SK-N-SH treated with all-trans-retinoic acid at 6 μM for 48 hours (cell line): ENCODE measurements around the gene TBCE.

Experiments used
- ATAC-seq: fragments of 200-7000 bp; cut with Tn5 transposase; 3 replicates; pipeline ENCODE4 v1.9.1; 2020; ENCODE audit warnings: mild to moderate bottlenecking, moderate library complexity
- BACH2 ChIP-seq: fragments of 250-450 bp; sonication (Bioruptor Pico); IDR thresholded peaks from 2 replicates; pipeline ENCODE4 v1.9.0; 2021; ENCODE audit warnings: mild to moderate bottlenecking, borderline replicate concordance
- CSDC2 ChIP-seq: fragments of 250-450 bp; sonication (Bioruptor Pico); IDR thresholded peaks from 2 replicates; pipeline ENCODE4 v1.5.0; 2020; ENCODE audit warnings: mild to moderate bottlenecking, moderate library complexity
- ESRRG ChIP-seq: fragments of 250-450 bp; sonication (Bioruptor Pico); IDR thresholded peaks from 2 replicates; pipeline ENCODE4 v1.6.1; 2021; ENCODE audit warnings: mild to moderate bottlenecking
- GLIS3 ChIP-seq: fragments of 250-450 bp; sonication (Bioruptor Pico); IDR thresholded peaks from 2 replicates; pipeline ENCODE4 v1.5.0; 2020; ENCODE audit warnings: mild to moderate bottlenecking, moderate library complexity
- PPARA ChIP-seq: fragments of 250-450 bp; sonication (Bioruptor Pico); IDR thresholded peaks from 2 replicates; pipeline ENCODE4 v1.5.0; 2020; ENCODE audit warnings: mild to moderate bottlenecking, borderline replicate concordance
- RARB ChIP-seq: fragments of 250-450 bp; sonication (Bioruptor Pico); IDR thresholded peaks from 2 replicates; pipeline ENCODE4 v1.8.0; 2021; ENCODE audit warnings: mild to moderate bottlenecking, moderate library complexity
- SNAI2 ChIP-seq: fragments of 250-450 bp; sonication (Bioruptor Pico); IDR thresholded peaks from 2 replicates; pipeline ENCODE4 v1.5.0; 2020; ENCODE audit warnings: mild to moderate bottlenecking, moderate library complexity
- TCF4 ChIP-seq: fragments of 250-450 bp; sonication (Bioruptor Pico); IDR thresholded peaks from 2 replicates; pipeline ENCODE4 v1.8.0; 2021; ENCODE audit warnings: mild to moderate bottlenecking, moderate library complexity, borderline replicate concordance
- TOX ChIP-seq: fragments of 250-450 bp; sonication (Bioruptor Pico); IDR thresholded peaks from 2 replicates; pipeline ENCODE4 v1.8.0; 2021; ENCODE audit warnings: mild to moderate bottlenecking, moderate library complexity, borderline replicate concordance
- ZC3H10 ChIP-seq: fragments of 250-450 bp; sonication (Bioruptor Pico); IDR thresholded peaks from 2 replicates; pipeline ENCODE4 v1.5.1; 2021; ENCODE audit warnings: mild to moderate bottlenecking, moderate library complexity
- ZFP3 ChIP-seq: fragments of 250-450 bp; sonication (Bioruptor Pico); IDR thresholded peaks from 2 replicates; pipeline ENCODE4 v1.5.0; 2020; ENCODE audit warnings: mild to moderate bottlenecking, moderate library complexity
- ZFP30 ChIP-seq: fragments of 450-650 bp; formaldehyde crosslinking; IDR thresholded peaks from 2 replicates; pipeline ENCODE4 v1.5.0; 2022; ENCODE audit warnings: mild to moderate bottlenecking, moderate library complexity
- ZNF565 ChIP-seq: fragments of 450-650 bp; formaldehyde crosslinking; conservative IDR thresholded peaks from 2 replicates; pipeline ENCODE4 v1.5.0; 2020; ENCODE audit warnings: low read depth, mild to moderate bottlenecking, moderate library complexity
- ZNF70 ChIP-seq: fragments of 450-650 bp; formaldehyde crosslinking; IDR thresholded peaks from 2 replicates; pipeline ENCODE4 v1.5.0; 2020; ENCODE audit warnings: mild to moderate bottlenecking, moderate library complexity
- ZNF8 ChIP-seq: fragments of 450-650 bp; formaldehyde crosslinking; IDR thresholded peaks from 2 replicates; pipeline ENCODE4 v1.5.0; 2020; ENCODE audit warnings: mild to moderate bottlenecking, moderate library complexity
- TF ChIP-seq, protein P1 (sequence below): fragments of 250-450 bp; sonication (Bioruptor Pico); IDR thresholded peaks from 2 replicates; pipeline ENCODE4 v1.8.0; 2020; ENCODE audit warnings: mild to moderate bottlenecking, moderate library complexity, borderline replicate concordance
- TF ChIP-seq, protein P2 (sequence below): fragments of 250-450 bp; sonication (Bioruptor Pico); IDR thresholded peaks from 2 replicates; pipeline ENCODE4 v1.5.1; 2020; ENCODE audit warnings: low read depth, mild to moderate bottlenecking, moderate library complexity
- TF ChIP-seq, protein P3 (sequence below): fragments of 250-450 bp; sonication (Bioruptor Pico); IDR thresholded peaks from 2 replicates; pipeline ENCODE4 v1.5.1; 2021; ENCODE audit warnings: mild to moderate bottlenecking, moderate library complexity
- TF ChIP-seq, protein P4 (sequence below): fragments of 250-450 bp; sonication (Bioruptor Pico); IDR thresholded peaks from 2 replicates; pipeline ENCODE4 v1.5.0; 2020; ENCODE audit warnings: mild to moderate bottlenecking, moderate library complexity
- TF ChIP-seq, protein P5 (sequence below): fragments of 250-450 bp; sonication (Bioruptor Pico); IDR thresholded peaks from 2 replicates; pipeline ENCODE4 v1.8.0; 2021; ENCODE audit warnings: low read depth, mild to moderate bottlenecking, moderate library complexity, borderline replicate concordance

The TBCE gene

DNA sequence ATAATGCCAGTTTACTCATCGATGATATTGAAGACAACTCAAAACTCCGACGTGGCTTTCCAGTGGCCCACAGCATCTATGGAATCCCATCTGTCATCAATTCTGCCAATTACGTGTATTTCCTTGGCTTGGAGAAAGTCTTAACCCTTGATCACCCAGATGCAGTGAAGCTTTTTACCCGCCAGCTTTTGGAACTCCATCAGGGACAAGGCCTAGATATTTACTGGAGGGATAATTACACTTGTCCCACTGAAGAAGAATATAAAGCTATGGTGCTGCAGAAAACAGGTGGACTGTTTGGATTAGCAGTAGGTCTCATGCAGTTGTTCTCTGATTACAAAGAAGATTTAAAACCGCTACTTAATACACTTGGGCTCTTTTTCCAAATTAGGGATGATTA, 25.2 kb upstream of the TBCE start:
- TF ChIP-seq, protein P1, sequence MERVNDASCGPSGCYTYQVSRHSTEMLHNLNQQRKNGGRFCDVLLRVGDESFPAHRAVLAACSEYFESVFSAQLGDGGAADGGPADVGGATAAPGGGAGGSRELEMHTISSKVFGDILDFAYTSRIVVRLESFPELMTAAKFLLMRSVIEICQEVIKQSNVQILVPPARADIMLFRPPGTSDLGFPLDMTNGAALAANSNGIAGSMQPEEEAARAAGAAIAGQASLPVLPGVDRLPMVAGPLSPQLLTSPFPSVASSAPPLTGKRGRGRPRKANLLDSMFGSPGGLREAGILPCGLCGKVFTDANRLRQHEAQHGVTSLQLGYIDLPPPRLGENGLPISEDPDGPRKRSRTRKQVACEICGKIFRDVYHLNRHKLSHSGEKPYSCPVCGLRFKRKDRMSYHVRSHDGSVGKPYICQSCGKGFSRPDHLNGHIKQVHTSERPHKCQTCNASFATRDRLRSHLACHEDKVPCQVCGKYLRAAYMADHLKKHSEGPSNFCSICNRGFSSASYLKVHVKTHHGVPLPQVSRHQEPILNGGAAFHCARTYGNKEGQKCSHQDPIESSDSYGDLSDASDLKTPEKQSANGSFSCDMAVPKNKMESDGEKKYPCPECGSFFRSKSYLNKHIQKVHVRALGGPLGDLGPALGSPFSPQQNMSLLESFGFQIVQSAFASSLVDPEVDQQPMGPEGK: no peak
- no peak for TF ChIP-seq TOX (CRISPR knock-in tag)
- no peak for TF ChIP-seq TCF4 (CRISPR knock-in tag)
- TF ChIP-seq ZNF8 (CRISPR knock-in tag): no peak
- TF ChIP-seq, protein P2, sequence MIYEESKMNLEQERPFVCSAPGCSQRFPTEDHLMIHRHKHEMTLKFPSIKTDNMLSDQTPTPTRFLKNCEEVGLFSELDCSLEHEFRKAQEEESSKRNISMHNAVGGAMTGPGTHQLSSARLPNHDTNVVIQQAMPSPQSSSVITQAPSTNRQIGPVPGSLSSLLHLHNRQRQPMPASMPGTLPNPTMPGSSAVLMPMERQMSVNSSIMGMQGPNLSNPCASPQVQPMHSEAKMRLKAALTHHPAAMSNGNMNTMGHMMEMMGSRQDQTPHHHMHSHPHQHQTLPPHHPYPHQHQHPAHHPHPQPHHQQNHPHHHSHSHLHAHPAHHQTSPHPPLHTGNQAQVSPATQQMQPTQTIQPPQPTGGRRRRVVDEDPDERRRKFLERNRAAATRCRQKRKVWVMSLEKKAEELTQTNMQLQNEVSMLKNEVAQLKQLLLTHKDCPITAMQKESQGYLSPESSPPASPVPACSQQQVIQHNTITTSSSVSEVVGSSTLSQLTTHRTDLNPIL: no peak
- TF ChIP-seq RARB (CRISPR knock-in tag): no peak
- no peak for TF ChIP-seq ZFP30 (CRISPR knock-in tag)
- TF ChIP-seq PPARA: no peak
- no peak for TF ChIP-seq ZFP3
- TF ChIP-seq, protein P3, sequence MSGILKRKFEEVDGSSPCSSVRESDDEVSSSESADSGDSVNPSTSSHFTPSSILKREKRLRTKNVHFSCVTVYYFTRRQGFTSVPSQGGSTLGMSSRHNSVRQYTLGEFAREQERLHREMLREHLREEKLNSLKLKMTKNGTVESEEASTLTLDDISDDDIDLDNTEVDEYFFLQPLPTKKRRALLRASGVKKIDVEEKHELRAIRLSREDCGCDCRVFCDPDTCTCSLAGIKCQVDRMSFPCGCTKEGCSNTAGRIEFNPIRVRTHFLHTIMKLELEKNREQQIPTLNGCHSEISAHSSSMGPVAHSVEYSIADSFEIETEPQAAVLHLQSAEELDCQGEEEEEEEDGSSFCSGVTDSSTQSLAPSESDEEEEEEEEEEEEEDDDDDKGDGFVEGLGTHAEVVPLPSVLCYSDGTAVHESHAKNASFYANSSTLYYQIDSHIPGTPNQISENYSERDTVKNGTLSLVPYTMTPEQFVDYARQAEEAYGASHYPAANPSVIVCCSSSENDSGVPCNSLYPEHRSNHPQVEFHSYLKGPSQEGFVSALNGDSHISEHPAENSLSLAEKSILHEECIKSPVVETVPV: no peak
- TF ChIP-seq ZNF70: no peak
- no peak for TF ChIP-seq ZC3H10 (CRISPR knock-in tag)
- no peak for TF ChIP-seq ZNF565 (CRISPR knock-in tag)
- no peak for TF ChIP-seq BACH2 (CRISPR knock-in tag)
- TF ChIP-seq ESRRG: no peak
- TF ChIP-seq, all 23 proteins: peak for 0
- ATAC-seq: no peak

DNA sequence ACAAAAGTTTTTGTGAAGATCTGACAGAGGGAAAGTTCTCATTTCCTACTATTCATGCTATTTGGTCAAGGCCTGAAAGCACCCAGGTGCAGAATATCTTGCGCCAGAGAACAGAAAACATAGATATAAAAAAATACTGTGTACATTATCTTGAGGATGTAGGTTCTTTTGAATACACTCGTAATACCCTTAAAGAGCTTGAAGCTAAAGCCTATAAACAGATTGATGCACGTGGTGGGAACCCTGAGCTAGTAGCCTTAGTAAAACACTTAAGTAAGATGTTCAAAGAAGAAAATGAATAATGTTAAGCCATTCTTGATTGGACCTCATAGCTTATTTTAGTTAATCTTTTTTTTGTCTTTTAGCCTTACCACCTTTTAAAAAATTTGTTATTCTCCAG, 24.8 kb upstream of the TBCE start:
- ATAC-seq: no peak
- TF ChIP-seq ESRRG: no peak

DNA sequence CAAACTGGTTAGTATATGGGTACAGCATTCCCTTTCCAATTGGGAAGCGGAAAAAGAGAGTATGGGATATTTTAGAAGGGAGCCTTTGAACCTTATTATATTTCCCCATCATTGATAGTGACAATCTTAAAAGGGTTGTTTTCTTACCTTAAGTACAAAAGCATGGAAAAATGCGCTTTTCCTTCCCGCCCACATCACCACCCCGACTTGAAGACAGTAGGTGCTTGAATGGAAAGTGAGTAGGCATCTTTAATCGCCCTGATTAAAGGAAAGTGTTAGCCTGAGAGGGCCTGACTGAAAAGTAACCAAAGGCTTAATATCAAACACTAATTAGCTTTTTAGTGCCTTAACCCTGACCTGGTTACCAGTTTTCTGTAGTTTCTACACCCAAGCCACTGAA, 23.5 kb upstream of the TBCE start:
- TF ChIP-seq, protein P4, sequence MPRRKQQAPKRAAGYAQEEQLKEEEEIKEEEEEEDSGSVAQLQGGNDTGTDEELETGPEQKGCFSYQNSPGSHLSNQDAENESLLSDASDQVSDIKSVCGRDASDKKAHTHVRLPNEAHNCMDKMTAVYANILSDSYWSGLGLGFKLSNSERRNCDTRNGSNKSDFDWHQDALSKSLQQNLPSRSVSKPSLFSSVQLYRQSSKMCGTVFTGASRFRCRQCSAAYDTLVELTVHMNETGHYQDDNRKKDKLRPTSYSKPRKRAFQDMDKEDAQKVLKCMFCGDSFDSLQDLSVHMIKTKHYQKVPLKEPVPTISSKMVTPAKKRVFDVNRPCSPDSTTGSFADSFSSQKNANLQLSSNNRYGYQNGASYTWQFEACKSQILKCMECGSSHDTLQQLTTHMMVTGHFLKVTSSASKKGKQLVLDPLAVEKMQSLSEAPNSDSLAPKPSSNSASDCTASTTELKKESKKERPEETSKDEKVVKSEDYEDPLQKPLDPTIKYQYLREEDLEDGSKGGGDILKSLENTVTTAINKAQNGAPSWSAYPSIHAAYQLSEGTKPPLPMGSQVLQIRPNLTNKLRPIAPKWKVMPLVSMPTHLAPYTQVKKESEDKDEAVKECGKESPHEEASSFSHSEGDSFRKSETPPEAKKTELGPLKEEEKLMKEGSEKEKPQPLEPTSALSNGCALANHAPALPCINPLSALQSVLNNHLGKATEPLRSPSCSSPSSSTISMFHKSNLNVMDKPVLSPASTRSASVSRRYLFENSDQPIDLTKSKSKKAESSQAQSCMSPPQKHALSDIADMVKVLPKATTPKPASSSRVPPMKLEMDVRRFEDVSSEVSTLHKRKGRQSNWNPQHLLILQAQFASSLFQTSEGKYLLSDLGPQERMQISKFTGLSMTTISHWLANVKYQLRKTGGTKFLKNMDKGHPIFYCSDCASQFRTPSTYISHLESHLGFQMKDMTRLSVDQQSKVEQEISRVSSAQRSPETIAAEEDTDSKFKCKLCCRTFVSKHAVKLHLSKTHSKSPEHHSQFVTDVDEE (CRISPR knock-in tag): no peak
- TF ChIP-seq ZFP3: no peak
- TF ChIP-seq CSDC2 (CRISPR knock-in tag): no peak
- no peak for TF ChIP-seq TOX (CRISPR knock-in tag)
- no peak for TF ChIP-seq GLIS3 (CRISPR knock-in tag)
- TF ChIP-seq PPARA: no peak
- TF ChIP-seq, protein P5, sequence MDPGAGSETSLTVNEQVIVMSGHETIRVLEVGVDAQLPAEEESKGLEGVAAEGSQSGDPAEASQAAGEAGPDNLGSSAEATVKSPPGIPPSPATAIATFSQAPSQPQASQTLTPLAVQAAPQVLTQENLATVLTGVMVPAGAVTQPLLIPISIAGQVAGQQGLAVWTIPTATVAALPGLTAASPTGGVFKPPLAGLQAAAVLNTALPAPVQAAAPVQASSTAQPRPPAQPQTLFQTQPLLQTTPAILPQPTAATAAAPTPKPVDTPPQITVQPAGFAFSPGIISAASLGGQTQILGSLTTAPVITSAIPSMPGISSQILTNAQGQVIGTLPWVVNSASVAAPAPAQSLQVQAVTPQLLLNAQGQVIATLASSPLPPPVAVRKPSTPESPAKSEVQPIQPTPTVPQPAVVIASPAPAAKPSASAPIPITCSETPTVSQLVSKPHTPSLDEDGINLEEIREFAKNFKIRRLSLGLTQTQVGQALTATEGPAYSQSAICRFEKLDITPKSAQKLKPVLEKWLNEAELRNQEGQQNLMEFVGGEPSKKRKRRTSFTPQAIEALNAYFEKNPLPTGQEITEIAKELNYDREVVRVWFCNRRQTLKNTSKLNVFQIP (CRISPR knock-in tag): no peak
- no peak for TF ChIP-seq ZNF70
- TF ChIP-seq TCF4 (CRISPR knock-in tag): no peak
- no peak for TF ChIP-seq ZFP30 (CRISPR knock-in tag)
- TF ChIP-seq BACH2 (CRISPR knock-in tag): no peak
- TF ChIP-seq, protein P3: no peak
- TF ChIP-seq ESRRG: no peak
- TF ChIP-seq, protein P2: no peak
- no peak for TF ChIP-seq SNAI2 (CRISPR knock-in tag)
- TF ChIP-seq ZNF565 (CRISPR knock-in tag): no peak
- no peak for ATAC-seq
